Hematopoietic multipotent progenitor cell treated with erythropoietin and hydrocortisone succinate and interleukin-3 and kit ligand, for 17 days (in vitro differentiated cells): ENCODE data around the gene INTS4.
"Not testable (repeated sequence)": the region's sequence is repeated elsewhere in the genome, so short reads cannot be mapped to it uniquely, and the experiment has no call there.

Source experiments
- DNase-seq: peaks from one replicate; pipeline ENCODE4 v3.0.0-alpha.2; 2015; ENCODE audit warnings: low spot score

Gene INTS4

GRCh38 chr11:77958583-77959177 lies 35.8 kb downstream of the INTS4 start:
- DNase-seq, result not testable (repeated sequence)

- not testable (repeated sequence) for DNase-seq
Observed at GRCh38 chr11:77943296-77943695, 51.2 kb downstream of the INTS4 start.

- DNase-seq, result not testable (repeated sequence)
Observed at GRCh38 chr11:77942465-77942864, 52.0 kb downstream of the INTS4 start.

GRCh38 chr11:77933596-77933995 lies 60.9 kb downstream of the INTS4 start:
- DNase-seq, result not testable (repeated sequence)

- DNase-seq, result not testable (repeated sequence)
Observed at GRCh38 chr11:77930334-77931208, 63.9 kb downstream of the INTS4 start.

- not testable (repeated sequence) for DNase-seq
Observed at GRCh38 chr11:77917713-77918112, 76.8 kb downstream of the INTS4 start.

- not testable (repeated sequence) for DNase-seq
Observed at GRCh38 chr11:77914307-77914791, 80.1 kb downstream of the INTS4 start.

GRCh38 chr11:77913608-77914306 lies 80.7 kb downstream of the INTS4 start:
- DNase-seq, result not testable (repeated sequence)

GRCh38 chr11:77910828-77911227 lies 83.6 kb downstream of the INTS4 start:
- DNase-seq, result not testable (repeated sequence)

GRCh38 chr11:77909277-77909676 lies 85.2 kb downstream of the INTS4 start:
- DNase-seq, result no peak

- no peak for DNase-seq
Observed at GRCh38 chr11:77908835-77909234, 85.6 kb downstream of the INTS4 start.

GRCh38 chr11:77894949-77895348 lies 99.5 kb downstream of the INTS4 start:
- DNase-seq, result not testable (repeated sequence)

GRCh38 chr11:77891703-77892102 lies 102.8 kb downstream of the INTS4 start:
- not testable (repeated sequence) for DNase-seq

- not testable (repeated sequence) for DNase-seq
Observed at GRCh38 chr11:77891256-77891655, 103.2 kb downstream of the INTS4 start.

- not testable (repeated sequence) for DNase-seq
Observed at GRCh38 chr11:77890619-77891056, 103.8 kb downstream of the INTS4 start.

- DNase-seq, result not testable (repeated sequence)
Observed at GRCh38 chr11:77890100-77890614, 104.3 kb downstream of the INTS4 start.

GRCh38 chr11:77889045-77889444 lies 105.4 kb downstream of the INTS4 start:
- DNase-seq, result not testable (repeated sequence)

GRCh38 chr11:77886401-77886800 lies 108.1 kb downstream of the INTS4 start:
- DNase-seq, result no peak

- DNase-seq, result no peak
Observed at GRCh38 chr11:77884829-77885190, 109.7 kb downstream of the INTS4 start.

GRCh38 chr11:77884186-77884828 lies 110.2 kb downstream of the INTS4 start:
- DNase-seq, result no peak

- DNase-seq, result no peak
Observed at GRCh38 chr11:77883775-77884174, 110.7 kb downstream of the INTS4 start.

GRCh38 chr11:77882396-77882795 lies 112.1 kb downstream of the INTS4 start:
- no peak for DNase-seq
